ENCODE data around the gene PLXNA1. TPM values are rescaled to one million over a fixed set of nuclear protein-coding genes. Genes with fewer than 3 reads are reported as not detected.

The PLXNA1 gene
- total RNA-seq, 6 experiments from 2014 or later = 40.8 to 56.1 (median 45.4) TPM

DNA sequence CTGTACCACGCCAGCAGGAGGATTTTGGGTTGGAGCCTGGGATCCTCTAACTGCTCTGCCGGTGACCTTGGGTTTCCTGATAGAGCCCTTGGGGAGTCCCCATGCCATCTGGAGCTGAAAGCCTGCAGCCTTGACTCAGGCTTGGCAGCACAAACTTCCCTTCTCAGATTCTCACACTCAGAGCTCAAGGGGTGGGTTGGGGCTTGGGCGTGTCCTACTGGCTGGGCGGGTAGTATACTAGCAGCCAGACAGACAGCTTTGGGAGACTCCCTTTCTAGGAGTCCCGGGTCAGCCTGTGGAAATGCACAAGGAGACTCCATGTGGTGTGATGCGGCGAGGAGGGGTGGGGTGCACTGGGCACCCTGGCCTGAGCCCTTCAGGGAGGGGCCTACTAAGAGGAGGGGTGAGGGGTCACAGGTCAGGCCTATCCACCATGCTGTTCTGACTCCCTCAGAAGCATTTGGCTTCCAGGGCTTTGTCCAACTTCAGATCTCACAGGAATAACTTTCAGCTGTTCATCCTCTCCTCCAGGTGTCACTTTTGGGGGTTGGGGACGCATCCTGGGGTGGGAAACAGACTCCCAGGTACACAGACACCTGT is 21.6 kb upstream of the PLXNA1 start:
- TF ChIP-seq, protein P1, sequence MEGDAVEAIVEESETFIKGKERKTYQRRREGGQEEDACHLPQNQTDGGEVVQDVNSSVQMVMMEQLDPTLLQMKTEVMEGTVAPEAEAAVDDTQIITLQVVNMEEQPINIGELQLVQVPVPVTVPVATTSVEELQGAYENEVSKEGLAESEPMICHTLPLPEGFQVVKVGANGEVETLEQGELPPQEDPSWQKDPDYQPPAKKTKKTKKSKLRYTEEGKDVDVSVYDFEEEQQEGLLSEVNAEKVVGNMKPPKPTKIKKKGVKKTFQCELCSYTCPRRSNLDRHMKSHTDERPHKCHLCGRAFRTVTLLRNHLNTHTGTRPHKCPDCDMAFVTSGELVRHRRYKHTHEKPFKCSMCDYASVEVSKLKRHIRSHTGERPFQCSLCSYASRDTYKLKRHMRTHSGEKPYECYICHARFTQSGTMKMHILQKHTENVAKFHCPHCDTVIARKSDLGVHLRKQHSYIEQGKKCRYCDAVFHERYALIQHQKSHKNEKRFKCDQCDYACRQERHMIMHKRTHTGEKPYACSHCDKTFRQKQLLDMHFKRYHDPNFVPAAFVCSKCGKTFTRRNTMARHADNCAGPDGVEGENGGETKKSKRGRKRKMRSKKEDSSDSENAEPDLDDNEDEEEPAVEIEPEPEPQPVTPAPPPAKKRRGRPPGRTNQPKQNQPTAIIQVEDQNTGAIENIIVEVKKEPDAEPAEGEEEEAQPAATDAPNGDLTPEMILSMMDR (IDR thresholded peaks at IDR 0.05) = no peak
- Mint-ChIP-seq H3K9me3 (no peaks in the 10 kb centered on the region), H3K36me3 (ENCODE audit: low read depth) (peaks cover 5% of the 10 kb centered on the region), H3K27ac (no peak overlapping the region), H3K4me3 (no peak overlapping the region), H3K4me1 (ENCODE audit: low read depth) (peaks cover 19% of the 10 kb centered on the region), H3K27me3 (ENCODE audit: insufficient read depth) (no peaks in the 10 kb centered on the region; the same call in none of the 2 replicates)
- DNase-seq = no peak

DNA sequence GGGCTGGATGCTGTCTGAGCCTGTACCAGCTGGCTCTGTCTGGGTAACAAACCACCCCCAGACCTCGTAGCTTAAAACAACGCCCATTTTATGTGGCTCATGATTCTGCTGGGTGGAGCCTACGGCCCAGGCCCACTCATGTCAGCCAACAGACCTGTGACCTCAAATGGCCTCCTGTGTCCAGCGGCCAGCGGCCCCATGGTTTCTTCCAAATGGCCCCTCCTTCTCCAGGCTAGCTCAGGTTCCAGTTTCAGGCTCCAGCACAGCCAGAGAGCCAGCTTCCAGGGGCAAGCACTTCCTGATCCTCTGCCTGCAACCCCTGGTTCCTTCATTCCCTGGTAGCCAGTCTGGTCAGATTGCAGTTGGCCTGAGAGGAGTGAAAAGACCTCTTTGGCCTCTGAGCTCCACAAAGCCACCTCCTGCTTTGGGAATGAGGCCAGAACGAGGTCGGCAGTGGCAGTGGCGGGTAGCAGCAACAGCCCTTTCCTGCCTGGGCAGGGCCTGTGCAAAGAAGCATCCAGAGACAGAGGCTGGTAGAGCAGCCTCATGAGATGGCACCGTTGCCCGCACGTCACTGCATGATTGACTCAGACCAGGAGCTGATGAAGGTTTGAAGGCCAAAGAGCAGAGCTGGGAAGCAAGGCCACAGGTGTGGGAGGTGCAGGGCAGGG is 21.0 kb upstream of the PLXNA1 start:
- DNase-seq = no peak
- TF ChIP-seq, protein P1 (IDR thresholded peaks at IDR 0.05) = no peak
- peaks cover 19% of the 10 kb centered on the region for H3K4me1 Mint-ChIP-seq (ENCODE audit: low read depth)
- no peaks in the 10 kb centered on the region; the same call in none of the 2 replicates for H3K27me3 Mint-ChIP-seq (ENCODE audit: insufficient read depth)
- no peak overlapping the region for H3K4me3 Mint-ChIP-seq
- H3K27ac Mint-ChIP-seq = no peak overlapping the region
- no peaks in the 10 kb centered on the region for H3K9me3 Mint-ChIP-seq
- peaks cover 5% of the 10 kb centered on the region for H3K36me3 Mint-ChIP-seq (ENCODE audit: low read depth)

DNA sequence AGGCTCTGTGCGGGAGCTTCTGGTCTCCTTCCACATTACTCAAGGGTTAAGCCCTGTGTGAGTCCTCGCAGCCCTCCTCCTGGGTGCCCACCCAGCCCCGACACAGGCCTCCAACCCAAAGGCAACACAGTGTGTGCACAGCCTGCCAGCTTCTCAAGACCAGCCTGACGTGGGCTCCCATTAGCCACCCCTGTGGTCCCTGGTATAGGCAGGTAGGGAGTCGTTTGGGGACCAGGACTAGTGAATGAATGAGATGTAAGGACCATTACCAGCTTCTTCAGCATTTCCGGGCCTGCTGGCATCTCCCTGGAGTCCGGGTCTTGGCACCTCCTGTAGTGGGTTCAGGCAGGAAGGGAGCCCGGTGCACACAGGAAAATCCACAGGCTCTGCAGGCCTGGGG is 20.2 kb upstream of the PLXNA1 start:
- Mint-ChIP-seq H3K4me3 (no peak overlapping the region), H3K27me3 (ENCODE audit: insufficient read depth) (no peaks in the 10 kb centered on the region; the same call in none of the 2 replicates), H3K27ac (no peak overlapping the region), H3K4me1 (ENCODE audit: low read depth) (peaks cover 19% of the 10 kb centered on the region), H3K36me3 (ENCODE audit: low read depth) (peaks cover 5% of the 10 kb centered on the region), H3K9me3 (no peaks in the 10 kb centered on the region)
- no peak for DNase-seq
- TF ChIP-seq, protein P1 (IDR thresholded peaks at IDR 0.05) = no peak

DNA sequence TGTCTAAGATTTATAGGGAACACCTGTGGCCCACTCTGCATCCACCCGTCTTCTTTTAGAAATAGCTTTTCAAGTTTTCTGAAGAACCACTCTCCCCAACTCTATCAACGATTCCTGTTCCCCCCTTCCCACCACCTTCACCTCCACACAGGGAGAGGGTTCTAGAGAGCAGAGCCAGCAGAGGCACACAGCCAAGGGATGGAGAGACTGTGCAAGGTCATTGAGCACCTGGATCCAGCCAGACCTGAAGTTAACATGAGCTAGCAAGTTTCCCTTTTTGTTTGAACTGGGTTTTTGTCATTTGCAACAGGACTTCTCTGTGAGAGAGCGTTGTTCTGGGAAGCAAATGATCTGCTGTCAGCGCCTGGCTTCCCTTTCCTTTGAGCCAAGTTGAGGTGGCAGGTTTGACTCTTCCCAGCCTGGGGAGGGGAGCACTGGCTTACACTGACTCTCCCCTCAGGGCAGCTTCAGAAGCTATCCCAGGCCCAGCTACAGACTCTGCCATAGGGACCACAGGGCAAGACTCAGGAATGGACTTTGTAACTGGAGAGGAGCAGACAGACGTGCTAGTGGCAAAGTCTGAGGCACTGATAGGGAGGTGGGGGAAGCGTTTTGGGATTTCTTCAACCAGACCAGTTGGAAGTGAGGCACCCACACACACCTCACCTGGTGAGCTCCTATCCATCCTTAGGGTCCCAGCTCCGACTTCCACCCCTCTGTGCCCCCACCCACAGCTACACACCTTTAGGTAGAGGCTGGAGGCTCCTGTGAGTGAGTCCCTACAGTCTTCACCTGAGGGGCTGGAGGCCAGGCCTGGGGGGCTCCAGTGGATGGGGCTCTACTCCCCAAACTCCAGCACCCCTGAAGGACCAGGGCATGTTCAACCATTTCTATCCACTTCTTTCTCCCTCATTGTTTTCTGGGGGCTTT is 19.4 kb upstream of the PLXNA1 start:
- Mint-ChIP-seq H3K4me1 (ENCODE audit: low read depth) (peaks cover 19% of the 10 kb centered on the region), H3K4me3 (no peak overlapping the region), H3K36me3 (ENCODE audit: low read depth) (peaks cover 5% of the 10 kb centered on the region), H3K9me3 (no peaks in the 10 kb centered on the region), H3K27ac (no peak overlapping the region), H3K27me3 (ENCODE audit: insufficient read depth) (peaks cover 3% of the 10 kb centered on the region)
- TF ChIP-seq, protein P1 (IDR thresholded peaks at IDR 0.05) = no peak
- no peak for DNase-seq

DNA sequence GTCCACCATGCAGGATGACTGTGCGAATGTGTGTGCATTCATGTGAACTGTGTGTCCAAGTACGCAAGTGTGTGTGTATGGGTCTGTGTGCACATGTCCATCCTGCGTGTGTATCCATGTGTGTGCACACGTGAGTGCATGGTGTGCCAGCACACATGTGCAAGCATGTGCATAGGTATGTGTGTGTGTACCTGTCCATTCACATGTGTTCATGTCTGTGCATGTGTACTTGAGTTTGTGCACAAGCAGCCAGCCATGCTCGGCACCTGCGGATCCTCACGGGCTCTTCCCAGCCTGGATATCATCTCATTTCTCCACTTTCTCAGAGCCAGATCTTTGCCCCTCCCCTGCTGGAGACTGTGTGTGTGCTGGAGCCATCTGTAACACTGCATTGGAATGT is 18.7 kb upstream of the PLXNA1 start:
- Mint-ChIP-seq H3K4me3 (no peak overlapping the region), H3K27ac (no peak overlapping the region), H3K4me1 (ENCODE audit: low read depth) (peaks cover 21% of the 10 kb centered on the region), H3K36me3 (ENCODE audit: low read depth) (peaks cover 5% of the 10 kb centered on the region), H3K27me3 (ENCODE audit: insufficient read depth) (peaks cover 3% of the 10 kb centered on the region), H3K9me3 (no peaks in the 10 kb centered on the region)
- DNase-seq = no peak
- TF ChIP-seq, protein P1 (IDR thresholded peaks at IDR 0.05) = no peak

All from HFFc6 (cell line).